Stimulated activated CD8-positive, alpha-beta memory T cell treated with anti-CD3 and anti-CD28 coated beads, Interleukin-4, amount 100 ng/mL, for 48 hours (primary cell): ENCODE measurements around the gene CREB5.
"Not testable (repeated sequence)": the region's sequence is repeated elsewhere in the genome, so short reads cannot be mapped to it uniquely, and the experiment has no call there.

Source experiments
- DNase-seq: peaks from one replicate; pipeline ENCODE4 v3.0.0-alpha.2; 2020

CREB5 gene

GRCh38 chr7:28793381-28794085 lies 381.2 kb downstream of the CREB5 start:
- DNase-seq = no peak

- no peak for DNase-seq
Measured at GRCh38 chr7:28798274-28798673, 386.0 kb downstream of the CREB5 start.

- DNase-seq = no peak
Measured at GRCh38 chr7:28799619-28800018, 387.3 kb downstream of the CREB5 start.

GRCh38 chr7:28800150-28800549 lies 387.8 kb downstream of the CREB5 start:
- no peak for DNase-seq

- DNase-seq = no peak
Measured at GRCh38 chr7:28802450-28802849, 390.1 kb downstream of the CREB5 start.

DNA sequence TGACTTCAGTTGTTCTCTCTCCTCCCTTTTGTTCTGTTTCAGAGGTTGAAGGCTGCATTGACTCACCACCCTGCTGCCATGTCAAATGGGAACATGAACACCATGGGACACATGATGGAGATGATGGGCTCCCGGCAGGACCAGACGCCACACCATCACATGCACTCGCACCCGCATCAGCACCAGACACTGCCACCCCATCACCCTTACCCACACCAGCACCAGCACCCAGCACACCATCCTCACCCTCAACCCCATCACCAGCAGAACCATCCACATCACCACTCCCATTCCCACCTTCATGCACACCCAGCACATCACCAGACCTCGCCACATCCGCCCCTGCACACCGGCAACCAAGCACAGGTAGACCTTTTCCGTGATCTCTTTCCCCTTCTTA lies 391.8 kb downstream of the CREB5 start:
- DNase-seq = no peak

DNA sequence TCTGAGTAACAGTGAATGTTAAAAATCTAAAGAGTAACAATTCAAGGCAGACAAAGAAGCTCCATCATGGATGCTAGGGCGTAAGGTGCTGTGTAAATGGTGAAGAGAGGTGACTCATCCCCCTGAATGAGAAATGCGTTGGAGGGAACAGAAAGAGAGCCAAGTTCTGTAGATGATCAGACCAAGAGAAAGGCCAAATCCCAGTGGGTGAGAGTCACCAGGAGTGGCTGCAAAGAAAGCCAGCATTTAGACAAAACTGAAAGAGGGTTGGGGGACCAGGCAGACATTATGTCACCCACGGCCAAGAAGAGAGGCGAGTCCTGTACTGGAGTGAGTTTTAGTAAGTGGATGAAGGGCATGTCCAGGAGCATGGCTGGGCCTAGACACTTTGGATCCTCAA lies 392.7 kb downstream of the CREB5 start:
- DNase-seq = no peak

GRCh38 chr7:28806841-28807240 lies 394.5 kb downstream of the CREB5 start:
- DNase-seq = no peak

DNA sequence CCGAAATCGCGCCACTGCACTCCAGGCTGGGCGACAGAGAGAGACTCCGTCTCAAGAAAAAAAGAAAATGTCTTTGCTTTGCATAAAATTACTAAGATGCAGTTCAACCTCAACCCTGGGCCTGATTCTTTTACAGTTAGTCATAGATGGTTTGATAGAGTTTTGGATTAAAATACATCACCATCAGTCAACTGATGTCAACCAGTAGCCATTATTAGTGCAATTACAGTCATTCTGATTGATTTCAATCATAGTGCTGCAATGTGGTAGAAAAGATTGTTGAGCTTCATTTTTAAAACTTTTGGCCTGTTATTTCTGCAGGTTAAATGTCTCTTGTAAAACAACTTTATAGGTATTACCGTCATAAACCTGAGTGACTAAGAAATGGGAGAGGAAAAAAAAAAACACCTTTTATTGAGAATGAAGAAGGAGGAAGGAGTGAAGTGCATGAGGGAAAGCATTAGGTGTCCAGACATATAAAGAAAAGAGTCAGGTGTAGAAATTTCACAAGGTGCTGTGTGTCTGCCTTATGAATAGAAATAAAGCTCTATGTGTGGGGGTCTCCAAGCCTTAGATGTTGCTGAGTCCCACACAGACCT lies 395.2 kb downstream of the CREB5 start:
- DNase-seq = no peak

GRCh38 chr7:28808796-28809533 lies 396.6 kb downstream of the CREB5 start:
- DNase-seq = no peak

- no peak for DNase-seq
Measured at GRCh38 chr7:28811008-28811407, 398.7 kb downstream of the CREB5 start.

DNA sequence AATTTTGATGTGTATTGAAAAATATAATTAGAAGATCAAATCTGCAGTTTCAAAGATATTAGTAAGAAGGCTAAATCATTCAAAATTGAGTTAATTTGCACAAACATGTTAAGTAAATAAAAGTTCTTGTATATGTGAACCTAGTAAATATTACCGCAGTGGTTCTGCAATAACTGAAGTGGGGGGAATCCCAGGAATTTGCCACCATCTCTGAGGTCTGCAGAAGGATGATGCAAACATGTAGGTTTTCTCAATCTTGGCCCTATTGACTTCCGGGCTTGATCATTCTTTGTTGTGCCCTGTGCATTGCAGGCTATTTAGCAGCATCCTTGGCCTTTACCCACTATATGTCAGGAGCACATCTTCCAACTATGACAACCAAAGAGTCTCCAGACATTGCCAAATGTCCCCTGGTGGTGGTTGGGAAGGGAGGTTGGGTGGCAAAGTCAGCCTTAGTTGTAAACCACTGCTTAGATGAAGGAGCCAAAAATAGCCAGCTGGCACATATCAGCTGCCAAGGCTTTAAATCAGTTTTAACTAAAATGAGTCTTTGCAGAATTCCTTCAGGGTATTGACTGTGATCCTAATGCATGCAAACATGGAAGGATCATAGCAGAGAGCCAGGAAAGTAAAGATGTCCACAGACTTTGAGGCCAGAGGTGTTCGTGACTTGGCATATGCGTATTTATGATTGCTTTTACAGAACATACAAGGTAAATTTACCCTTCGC lies 399.5 kb downstream of the CREB5 start:
- no peak for DNase-seq

DNA sequence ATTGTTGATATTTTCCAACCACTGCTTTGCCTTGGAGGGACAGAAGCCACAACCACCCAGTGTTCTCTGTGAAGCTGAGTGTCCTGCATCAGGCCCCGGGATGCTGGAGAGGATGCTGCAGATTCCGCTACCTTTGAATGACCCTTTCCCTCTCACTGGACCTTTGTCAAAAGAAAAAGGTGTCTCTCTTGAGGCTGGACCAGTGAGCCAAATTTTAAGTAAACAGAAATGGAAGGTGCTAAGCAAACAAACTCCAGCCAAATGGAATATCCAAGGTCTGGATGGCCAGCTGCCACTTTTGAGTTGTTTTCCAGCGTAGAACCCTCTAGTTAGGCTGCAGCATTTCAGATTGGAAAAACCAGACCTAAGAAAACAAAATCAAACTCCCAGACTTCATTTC lies 400.3 kb downstream of the CREB5 start:
- no peak for DNase-seq

DNA sequence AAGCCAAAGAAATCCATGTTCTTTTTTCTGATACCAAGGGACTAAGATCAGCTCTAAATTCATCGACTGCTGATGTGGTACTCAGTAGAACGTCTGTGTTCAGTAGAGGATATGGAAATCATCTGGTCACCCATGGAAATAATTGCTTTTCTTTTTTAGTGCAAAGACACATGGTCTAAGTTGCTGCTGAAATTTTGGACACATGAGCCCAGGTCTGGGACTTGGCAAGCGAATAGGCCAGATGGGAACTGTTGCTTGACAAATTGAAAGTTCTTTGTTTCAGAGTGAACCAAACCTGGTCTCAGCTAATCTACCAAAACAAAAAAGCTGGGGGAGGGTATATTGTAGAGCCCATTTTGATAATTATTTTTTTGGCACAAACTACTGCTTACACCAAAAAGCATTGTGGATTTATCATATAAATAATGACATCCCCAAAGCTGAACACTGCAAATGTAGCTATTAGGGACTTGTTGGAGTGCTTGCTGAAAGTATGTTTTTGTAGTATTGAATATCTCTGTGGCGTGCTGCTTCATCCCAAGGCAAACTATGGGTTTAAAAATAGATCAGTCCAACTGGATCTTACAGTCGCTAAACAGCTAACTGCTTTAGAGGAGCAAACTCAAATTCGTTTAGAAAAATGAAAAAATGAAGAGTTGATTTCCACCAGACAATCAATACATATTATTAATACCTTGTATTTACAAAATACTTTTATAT lies 401.1 kb downstream of the CREB5 start:
- DNase-seq = no peak

- DNase-seq = no peak
Measured at GRCh38 chr7:28815369-28815927, 403.1 kb downstream of the CREB5 start.

DNA sequence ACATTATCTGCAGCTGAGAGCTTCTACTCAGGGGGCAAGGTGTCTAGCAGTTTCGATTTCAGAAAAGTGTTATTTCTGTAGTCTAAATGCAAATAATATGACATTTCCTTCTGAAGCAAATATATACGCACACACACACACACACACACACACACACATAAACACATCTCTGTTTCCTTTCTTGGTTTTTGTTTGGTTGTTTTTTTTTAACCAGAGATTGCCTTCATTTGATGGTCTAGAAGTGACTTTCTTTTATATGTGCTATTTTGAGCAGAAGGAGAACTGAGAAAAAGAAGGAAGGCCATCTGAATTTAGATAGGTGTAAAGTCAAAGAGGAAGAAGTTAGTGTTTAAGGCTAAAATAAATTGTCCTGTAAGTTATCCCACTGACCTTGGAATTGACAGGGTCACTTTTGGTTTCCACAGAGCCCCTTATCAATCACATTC lies 403.6 kb downstream of the CREB5 start:
- DNase-seq = no peak

- DNase-seq = no peak
Measured at GRCh38 chr7:28818996-28819395, 406.7 kb downstream of the CREB5 start.

DNA sequence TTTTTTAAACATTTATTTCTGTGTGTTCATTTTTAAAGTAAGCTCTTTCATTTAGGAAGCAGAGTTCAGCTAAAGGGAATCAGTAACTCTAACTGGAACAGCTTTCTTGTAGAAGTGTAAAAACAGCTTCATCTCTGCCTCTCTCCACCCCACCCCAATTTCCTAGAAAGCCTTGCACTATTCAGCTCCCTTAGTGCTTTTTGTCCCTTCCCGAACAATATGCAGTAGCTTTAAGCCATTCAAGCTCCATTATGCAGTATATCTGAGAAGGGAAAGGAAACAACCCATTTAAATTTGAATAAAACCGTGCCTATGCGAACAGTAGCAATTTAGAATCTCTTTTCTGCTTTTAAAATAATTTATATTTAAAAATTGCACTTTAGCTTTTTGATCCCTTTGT lies 411.3 kb downstream of the CREB5 start:
- no peak for DNase-seq

DNA sequence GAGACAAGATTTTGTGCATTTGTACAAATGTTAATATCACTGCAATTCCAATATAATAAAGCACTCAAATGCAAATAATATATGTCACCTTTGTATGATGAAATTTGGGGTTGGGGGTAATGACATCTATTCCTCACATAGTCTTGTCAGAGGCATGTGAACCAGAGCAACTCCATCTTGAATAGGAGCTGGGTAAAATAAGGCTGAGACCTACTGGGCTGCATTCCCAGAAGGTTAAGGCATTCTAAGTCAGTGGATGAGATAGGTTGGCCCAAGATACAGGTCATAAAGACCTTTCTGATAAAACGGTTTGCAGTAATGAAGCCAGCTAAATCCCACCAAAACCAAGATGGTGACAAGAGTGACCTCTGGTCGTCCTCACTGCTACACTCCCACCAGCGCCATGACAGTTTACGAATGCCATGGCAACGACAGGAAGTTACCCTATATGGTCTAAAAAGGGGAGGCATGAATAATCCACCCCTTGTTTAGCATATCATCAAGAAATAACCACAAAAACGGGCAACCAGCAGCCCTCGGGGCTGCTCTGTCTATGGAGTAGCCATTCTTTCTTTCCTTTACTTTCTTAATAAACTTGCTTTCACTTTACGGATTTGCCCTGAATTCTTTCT lies 413.6 kb downstream of the CREB5 start:
- not testable (repeated sequence) for DNase-seq

- no peak for DNase-seq
Measured at GRCh38 chr7:28830846-28831245, 418.5 kb downstream of the CREB5 start.

DNA sequence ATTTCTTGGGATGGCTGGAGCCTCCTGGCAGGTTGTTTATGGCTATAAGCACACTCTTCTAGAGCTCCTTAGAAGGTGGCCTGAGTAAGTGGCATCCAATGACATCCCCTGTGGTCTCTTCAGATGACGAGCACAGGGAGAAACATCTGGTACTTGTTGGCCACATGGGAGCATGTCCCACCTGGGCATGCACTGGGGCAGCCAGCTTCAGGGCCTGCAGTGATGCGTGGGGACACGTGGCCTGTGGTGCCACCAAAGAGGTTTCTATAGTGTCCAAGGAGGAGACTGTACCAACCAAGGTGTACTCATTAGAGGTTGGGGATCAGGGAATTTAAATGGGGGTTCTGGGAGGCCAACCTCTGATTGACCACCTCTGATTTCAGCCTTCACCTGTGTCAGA lies 420.4 kb downstream of the CREB5 start:
- no peak for DNase-seq

GRCh38 chr7:28835800-28836199 lies 423.5 kb downstream of the CREB5 start:
- no peak for DNase-seq
